ENCODE data around the gene DCHS1.

GRCh38 chr11:6646576-6646917 lies 9.1 kb downstream of the DCHS1 start:
- TF ChIP-seq POLR2AphosphoS5 (IDR thresholded peaks at IDR 0.05), result no peak
- TF ChIP-seq, protein P1, sequence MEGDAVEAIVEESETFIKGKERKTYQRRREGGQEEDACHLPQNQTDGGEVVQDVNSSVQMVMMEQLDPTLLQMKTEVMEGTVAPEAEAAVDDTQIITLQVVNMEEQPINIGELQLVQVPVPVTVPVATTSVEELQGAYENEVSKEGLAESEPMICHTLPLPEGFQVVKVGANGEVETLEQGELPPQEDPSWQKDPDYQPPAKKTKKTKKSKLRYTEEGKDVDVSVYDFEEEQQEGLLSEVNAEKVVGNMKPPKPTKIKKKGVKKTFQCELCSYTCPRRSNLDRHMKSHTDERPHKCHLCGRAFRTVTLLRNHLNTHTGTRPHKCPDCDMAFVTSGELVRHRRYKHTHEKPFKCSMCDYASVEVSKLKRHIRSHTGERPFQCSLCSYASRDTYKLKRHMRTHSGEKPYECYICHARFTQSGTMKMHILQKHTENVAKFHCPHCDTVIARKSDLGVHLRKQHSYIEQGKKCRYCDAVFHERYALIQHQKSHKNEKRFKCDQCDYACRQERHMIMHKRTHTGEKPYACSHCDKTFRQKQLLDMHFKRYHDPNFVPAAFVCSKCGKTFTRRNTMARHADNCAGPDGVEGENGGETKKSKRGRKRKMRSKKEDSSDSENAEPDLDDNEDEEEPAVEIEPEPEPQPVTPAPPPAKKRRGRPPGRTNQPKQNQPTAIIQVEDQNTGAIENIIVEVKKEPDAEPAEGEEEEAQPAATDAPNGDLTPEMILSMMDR (IDR thresholded peaks at IDR 0.05), result no peak
- no peak for TF ChIP-seq POLR2A (IDR thresholded peaks at IDR 0.05)
- no peak for TF ChIP-seq EP300 (IDR thresholded peaks at IDR 0.05)
